ENCODE measurements around the gene TCTA.

DNA sequence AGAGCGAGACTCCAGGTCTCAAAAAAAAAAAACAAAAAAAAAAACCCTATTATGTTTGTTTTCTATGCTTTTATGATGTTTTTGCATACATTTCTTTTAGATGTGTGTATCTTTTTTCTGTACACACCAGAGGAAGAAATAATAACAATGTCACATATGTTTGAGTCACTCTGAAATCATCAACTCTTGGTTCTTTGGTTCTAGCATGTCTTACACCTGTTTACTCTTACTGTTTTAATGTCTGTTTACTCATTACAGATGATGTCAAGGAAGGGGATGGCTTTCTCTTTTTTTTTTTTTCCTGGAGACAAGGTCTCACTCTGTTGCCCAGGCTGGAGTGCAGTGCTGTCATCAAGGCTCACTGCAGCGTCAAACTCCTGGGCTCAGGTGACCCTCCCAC lies 24.5 kb upstream of the TCTA start:
- TF ChIP-seq FOXM1 (IDR thresholded peaks at IDR 0.05; ENCODE audit: borderline replicate concordance, low read depth) (no peak), YY1 (IDR thresholded peaks at IDR 0.05; ENCODE audit: low read depth) (no peak), TAF1 (IDR thresholded peaks at IDR 0.05; ENCODE audit: low read depth) (no peak), EP300 (IDR thresholded peaks at IDR 0.05; ENCODE audit: borderline replicate concordance) (no peak), TCF12 (IDR thresholded peaks at IDR 0.05; ENCODE audit: low read depth) (no peak), EGR1 (IDR thresholded peaks at IDR 0.05) (no peak), CEBPB (IDR thresholded peaks at IDR 0.05) (no peak), NFIC (IDR thresholded peaks at IDR 0.05) (no peak), ZBTB7A (IDR thresholded peaks at IDR 0.05; ENCODE audit: low read depth) (no peak)
- TF ChIP-seq, protein P1, sequence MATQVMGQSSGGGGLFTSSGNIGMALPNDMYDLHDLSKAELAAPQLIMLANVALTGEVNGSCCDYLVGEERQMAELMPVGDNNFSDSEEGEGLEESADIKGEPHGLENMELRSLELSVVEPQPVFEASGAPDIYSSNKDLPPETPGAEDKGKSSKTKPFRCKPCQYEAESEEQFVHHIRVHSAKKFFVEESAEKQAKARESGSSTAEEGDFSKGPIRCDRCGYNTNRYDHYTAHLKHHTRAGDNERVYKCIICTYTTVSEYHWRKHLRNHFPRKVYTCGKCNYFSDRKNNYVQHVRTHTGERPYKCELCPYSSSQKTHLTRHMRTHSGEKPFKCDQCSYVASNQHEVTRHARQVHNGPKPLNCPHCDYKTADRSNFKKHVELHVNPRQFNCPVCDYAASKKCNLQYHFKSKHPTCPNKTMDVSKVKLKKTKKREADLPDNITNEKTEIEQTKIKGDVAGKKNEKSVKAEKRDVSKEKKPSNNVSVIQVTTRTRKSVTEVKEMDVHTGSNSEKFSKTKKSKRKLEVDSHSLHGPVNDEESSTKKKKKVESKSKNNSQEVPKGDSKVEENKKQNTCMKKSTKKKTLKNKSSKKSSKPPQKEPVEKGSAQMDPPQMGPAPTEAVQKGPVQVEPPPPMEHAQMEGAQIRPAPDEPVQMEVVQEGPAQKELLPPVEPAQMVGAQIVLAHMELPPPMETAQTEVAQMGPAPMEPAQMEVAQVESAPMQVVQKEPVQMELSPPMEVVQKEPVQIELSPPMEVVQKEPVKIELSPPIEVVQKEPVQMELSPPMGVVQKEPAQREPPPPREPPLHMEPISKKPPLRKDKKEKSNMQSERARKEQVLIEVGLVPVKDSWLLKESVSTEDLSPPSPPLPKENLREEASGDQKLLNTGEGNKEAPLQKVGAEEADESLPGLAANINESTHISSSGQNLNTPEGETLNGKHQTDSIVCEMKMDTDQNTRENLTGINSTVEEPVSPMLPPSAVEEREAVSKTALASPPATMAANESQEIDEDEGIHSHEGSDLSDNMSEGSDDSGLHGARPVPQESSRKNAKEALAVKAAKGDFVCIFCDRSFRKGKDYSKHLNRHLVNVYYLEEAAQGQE (IDR thresholded peaks at IDR 0.05; ENCODE audit: low read depth), result no peak
- TF ChIP-seq, protein P2, sequence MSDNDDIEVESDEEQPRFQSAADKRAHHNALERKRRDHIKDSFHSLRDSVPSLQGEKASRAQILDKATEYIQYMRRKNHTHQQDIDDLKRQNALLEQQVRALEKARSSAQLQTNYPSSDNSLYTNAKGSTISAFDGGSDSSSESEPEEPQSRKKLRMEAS (IDR thresholded peaks at IDR 0.05), result no peak

Measured in Ishikawa (cell line).